GM12878 (cell line): Measurements from ENCODE around the gene CARHSP1. TPM values are rescaled to one million over a fixed set of nuclear protein-coding genes. Genes with fewer than 3 reads are reported as not detected.
A peak's percentile ranks its signal among the peaks of the same experiment; 100 is the strongest.

Experiments
- ATF7 ChIP-seq: fragments of 450-650 bp; IDR thresholded peaks from 2 replicates; pipeline ENCODE4 v1.6.1; 2016; ENCODE audit warnings: low read depth, mild to moderate bottlenecking
- CREM ChIP-seq: IDR thresholded peaks from 2 replicates; pipeline ENCODE4 v1.6.1; 2014; ENCODE audit warnings: antibody characterized with exemption, low read depth
- IKZF1 ChIP-seq: fragments of 450-650 bp; conservative IDR thresholded peaks from 2 replicates; pipeline ENCODE4 v1.6.1; 2017; ENCODE audit warnings: antibody characterized with exemption, mild to moderate bottlenecking
- POLR2AphosphoS5 ChIP-seq: IDR thresholded peaks from 2 replicates; pipeline ENCODE4 v1.6.1; 2011; ENCODE audit warnings: mild to moderate bottlenecking, low read length, inconsistent platforms
- polyA plus RNA-seq, 11 experiments: library from polyadenylated mRNA; depleted of rRNA in 4 of 11; unstranded in 6 of 11; stranded (reverse) in 5 of 11; fragments of >200 nt; fragmentation: Nextera tagmentation in 4 of 11; fragmentation: Illumina TruSeq in 1 of 11; extraction: Ambion mirVana in 4 of 11; extraction: Trizol in 1 of 11; gene quantifications; 1 replicate in 1 of 11; 2 replicates in 10 of 11; pipeline versions ENCODE4 v1.2.1 to v1.2.3, GENCODE V29; 2011 to 2016; ENCODE audit warnings: inconsistent platforms in 2 of 11, missing spikeins in 2 of 11, low read depth in 1 of 11
- total RNA-seq, 4 experiments: library from RNA; depleted of rRNA in 3 of 4; stranded (reverse); fragments of >200 nt in 3 of 4; fragmentation: Illumina TruSeq in 1 of 4; extraction: Trizol in 1 of 4; gene quantifications; 2 replicates each; pipeline versions ENCODE4 v1.2.1 to v1.2.3, GENCODE V29; 2013 to 2021
- TF ChIP-seq, protein P1 (sequence below): fragments of 450-650 bp; IDR thresholded peaks from 2 replicates; pipeline ENCODE4 v1.6.1; 2017; ENCODE audit warnings: borderline replicate concordance
- TF ChIP-seq, protein P2 (sequence below): fragments of 450-650 bp; IDR thresholded peaks from 2 replicates; pipeline ENCODE4 v1.6.1; 2017; ENCODE audit warnings: antibody characterized with exemption, mild to moderate bottlenecking, moderate library complexity

CARHSP1 gene
- total and polyA plus RNA-seq, 10 of the 15 experiments (the other 5 are each of a cell fraction or from before 2014, with no cell fraction given): 5.5 to 112 (median 67.0) TPM

DNA sequence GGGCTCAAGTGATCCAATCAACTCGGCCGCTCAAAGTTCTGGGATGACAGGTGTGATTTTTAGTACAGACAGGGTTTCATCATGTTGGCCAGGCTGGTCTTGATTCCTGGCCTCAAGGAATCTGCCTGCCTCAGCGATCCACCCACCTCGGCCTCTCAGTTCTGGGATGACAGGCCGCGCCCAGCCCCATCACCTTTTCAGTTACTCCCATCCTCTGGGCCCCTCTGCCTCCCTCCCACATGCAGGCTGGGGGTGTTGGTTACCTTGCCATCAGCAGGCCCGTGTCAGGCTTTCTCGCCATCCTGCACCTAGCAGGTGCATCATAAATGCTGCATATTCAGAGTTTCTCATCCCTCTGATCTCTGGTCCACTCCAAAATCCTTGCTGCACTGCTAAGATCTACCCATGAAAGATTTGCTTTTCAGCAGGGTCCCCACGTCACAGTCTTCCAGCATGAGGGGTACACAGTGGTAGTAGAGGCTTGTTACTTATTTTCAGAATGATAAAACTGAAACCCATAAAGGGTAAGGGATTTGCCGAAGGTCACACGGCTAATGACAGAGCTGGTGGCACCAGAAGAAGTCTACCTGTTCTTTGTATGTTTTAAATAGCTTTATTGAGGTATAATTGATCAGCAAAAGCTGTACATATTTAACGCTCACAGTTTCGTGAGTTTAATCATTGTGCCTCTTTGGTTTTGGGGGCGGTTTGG is 54.6 kb downstream of the CARHSP1 start (continued):
- TF ChIP-seq, protein P1, sequence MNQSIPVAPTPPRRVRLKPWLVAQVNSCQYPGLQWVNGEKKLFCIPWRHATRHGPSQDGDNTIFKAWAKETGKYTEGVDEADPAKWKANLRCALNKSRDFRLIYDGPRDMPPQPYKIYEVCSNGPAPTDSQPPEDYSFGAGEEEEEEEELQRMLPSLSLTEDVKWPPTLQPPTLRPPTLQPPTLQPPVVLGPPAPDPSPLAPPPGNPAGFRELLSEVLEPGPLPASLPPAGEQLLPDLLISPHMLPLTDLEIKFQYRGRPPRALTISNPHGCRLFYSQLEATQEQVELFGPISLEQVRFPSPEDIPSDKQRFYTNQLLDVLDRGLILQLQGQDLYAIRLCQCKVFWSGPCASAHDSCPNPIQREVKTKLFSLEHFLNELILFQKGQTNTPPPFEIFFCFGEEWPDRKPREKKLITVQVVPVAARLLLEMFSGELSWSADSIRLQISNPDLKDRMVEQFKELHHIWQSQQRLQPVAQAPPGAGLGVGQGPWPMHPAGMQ: no peak
- TF ChIP-seq CREM: 0 out of 2 replicates have a peak, but pooled peaks have one; percentile 21
- TF ChIP-seq IKZF1: 0 out of 2 replicates have a peak, but pooled peaks have one; percentile 20
- TF ChIP-seq POLR2AphosphoS5: no peak
- TF ChIP-seq, protein P2, sequence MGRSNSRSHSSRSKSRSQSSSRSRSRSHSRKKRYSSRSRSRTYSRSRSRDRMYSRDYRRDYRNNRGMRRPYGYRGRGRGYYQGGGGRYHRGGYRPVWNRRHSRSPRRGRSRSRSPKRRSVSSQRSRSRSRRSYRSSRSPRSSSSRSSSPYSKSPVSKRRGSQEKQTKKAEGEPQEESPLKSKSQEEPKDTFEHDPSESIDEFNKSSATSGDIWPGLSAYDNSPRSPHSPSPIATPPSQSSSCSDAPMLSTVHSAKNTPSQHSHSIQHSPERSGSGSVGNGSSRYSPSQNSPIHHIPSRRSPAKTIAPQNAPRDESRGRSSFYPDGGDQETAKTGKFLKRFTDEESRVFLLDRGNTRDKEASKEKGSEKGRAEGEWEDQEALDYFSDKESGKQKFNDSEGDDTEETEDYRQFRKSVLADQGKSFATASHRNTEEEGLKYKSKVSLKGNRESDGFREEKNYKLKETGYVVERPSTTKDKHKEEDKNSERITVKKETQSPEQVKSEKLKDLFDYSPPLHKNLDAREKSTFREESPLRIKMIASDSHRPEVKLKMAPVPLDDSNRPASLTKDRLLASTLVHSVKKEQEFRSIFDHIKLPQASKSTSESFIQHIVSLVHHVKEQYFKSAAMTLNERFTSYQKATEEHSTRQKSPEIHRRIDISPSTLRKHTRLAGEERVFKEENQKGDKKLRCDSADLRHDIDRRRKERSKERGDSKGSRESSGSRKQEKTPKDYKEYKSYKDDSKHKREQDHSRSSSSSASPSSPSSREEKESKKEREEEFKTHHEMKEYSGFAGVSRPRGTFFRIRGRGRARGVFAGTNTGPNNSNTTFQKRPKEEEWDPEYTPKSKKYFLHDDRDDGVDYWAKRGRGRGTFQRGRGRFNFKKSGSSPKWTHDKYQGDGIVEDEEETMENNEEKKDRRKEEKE: no peak
- no peak for TF ChIP-seq ATF7
